Testis (tissue), 2 donors: Measurements from ENCODE around the gene EP400.

ENCODE experiments used
- POLR2A ChIP-seq: fragments of 450-650 bp; IDR thresholded peaks from one replicate; pipeline ENCODE4 v1.6.1; 2017; ENCODE audit warnings: antibody characterized with exemption, mild to moderate bottlenecking, moderate library complexity
- TF ChIP-seq, protein P1 (sequence below), 3 experiments: fragments of 450-650 bp in 2 of 3; fragments of 200-600 bp in 1 of 3; sonication (generic) in 1 of 3; IDR thresholded peaks; one replicate each; pipeline ENCODE4 v1.5.1; 2016 to 2019; ENCODE audit warnings: antibody characterized with exemption in 3 of 3, mild to moderate bottlenecking in 2 of 3, moderate library complexity in 1 of 3

DNA sequence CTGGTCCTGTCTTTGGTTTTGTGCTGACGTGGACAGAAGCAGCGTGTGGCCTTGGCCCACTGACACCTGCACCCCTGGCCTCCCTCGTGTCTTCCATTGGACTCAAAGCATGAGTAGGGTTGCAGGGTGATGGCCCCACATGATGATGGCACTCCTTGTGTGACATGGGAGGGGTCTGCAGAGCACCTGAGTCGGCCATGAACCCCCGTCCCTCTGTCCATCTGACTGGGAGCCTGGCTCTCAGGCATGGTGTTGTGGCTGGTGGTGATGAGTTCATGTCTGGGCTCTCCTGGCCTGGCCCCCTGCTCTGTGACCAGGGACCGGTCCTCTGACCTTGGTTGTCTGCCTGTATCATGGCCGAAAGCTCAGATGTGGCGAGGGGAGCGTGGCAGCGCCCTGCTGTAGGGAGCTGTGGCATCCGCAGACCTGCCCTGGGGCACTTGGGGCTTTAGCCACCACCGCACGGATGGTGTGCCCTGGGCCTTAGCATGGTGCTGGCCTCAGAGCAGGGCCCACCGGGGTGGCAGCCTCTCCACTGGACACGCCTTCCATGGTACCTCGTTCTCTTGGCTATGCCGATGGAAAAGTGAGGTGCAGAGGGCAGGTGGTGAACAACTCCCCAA is 38.6 kb upstream of the EP400 start:
- TF ChIP-seq, protein P1, sequence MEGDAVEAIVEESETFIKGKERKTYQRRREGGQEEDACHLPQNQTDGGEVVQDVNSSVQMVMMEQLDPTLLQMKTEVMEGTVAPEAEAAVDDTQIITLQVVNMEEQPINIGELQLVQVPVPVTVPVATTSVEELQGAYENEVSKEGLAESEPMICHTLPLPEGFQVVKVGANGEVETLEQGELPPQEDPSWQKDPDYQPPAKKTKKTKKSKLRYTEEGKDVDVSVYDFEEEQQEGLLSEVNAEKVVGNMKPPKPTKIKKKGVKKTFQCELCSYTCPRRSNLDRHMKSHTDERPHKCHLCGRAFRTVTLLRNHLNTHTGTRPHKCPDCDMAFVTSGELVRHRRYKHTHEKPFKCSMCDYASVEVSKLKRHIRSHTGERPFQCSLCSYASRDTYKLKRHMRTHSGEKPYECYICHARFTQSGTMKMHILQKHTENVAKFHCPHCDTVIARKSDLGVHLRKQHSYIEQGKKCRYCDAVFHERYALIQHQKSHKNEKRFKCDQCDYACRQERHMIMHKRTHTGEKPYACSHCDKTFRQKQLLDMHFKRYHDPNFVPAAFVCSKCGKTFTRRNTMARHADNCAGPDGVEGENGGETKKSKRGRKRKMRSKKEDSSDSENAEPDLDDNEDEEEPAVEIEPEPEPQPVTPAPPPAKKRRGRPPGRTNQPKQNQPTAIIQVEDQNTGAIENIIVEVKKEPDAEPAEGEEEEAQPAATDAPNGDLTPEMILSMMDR (IDR thresholded peaks at IDR 0.05) = no peak
- no peak for TF ChIP-seq POLR2A
